Activated CD4-positive, alpha-beta T cell treated with anti-CD3 and anti-CD28 coated beads, Interleukin-2, amount 50 U/mL, for 4 hours (primary cell): ENCODE data around the gene BMF.
A peak's percentile ranks its signal among the peaks of the same experiment; 100 is the strongest.

Source experiments
- DNase-seq, 2 experiments: peaks; one replicate each; pipeline ENCODE4 v3.0.0-alpha.2; 2020

BMF gene

DNA sequence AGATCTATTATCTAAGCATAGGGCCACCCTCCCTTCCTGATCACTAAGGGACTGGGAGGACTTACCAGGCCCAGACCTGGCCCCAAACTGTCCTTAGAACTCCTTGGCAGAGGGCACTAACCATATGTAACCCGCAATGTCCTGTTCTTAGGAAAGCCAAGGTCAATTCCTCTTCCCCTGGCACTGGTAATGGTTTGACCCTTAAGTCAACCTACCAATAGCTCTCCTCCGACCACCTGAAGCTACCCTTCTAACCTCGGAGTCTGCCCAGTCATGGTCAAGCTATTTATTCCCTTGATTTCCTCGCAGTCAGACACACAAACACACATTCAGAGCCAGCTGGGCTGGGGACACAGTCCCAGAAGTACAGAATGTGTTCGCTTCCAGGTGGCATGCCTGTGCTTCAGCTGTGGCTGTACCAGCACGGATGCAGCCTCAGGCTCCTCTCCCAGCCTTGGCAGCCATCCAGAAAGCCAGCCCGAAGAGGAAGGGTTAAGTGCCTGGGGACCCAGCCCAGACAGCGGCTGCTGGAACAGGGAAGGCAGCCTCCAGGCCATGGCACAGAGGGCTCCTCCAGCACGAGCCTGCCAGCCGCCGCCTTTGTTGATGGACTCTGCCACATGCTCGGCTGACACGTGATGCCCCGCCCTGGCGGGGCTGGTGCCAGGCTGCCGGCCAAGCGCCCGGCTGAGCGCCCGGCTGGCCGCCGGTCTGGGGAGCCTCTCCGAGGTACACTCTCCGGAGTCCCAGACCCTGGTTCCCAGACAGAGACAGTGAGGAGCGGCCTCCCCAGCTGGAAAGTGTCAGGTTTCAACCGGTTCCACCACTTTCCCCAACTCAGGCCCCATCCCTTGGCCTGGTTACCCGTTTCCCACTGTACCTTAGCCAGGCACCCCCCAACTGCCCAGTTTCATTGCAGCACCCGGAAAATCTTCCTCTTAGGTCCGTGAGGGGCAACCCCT, 5.5 kb downstream of the BMF start:
- DNase-seq = no peak

DNA sequence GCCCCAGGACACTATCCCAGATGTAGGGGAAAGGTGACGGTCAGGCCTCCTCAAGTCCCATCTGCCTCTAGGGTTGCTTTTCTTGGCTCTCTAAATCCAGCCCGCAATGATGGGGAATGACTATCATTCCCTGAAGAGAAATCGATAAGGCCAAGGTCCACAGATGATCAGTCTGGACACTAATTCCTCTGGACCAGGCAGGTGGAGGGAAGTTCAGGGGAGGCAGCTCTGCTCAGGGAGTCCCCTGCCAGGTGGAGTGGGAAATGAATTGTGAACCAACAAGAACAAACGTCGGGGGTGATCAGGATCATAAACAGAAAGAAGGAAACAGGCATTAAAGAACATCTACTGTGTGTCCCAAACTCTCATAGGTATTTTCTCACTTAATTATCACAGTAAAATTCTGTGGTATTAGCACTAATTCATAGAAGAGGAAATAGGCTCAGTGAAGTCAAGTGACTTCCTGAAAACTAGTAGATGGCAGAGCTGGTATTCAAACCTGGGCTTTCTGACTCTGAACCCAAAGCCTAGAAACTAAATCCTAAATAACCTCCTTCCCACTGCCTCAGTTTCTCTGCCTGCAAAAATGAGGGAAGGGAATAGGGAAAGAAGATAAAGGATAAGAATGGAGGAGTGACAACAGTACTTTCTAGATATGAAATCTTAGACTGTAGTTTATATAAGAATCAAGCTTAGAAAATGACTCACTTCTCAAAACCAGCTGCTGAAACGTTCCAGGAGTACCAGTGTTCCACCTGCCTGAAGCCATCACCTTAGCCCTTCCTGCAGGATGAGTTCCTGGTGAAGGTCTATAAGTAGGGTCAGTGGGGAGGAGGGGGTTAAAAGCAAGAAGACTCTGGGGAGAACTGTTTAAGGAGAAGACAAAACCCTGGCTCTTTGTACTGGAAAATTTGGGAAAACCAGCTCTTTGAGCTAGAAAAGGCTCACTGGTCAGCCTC, 7.5 kb downstream of the BMF start:
- DNase-seq = no peak

DNA sequence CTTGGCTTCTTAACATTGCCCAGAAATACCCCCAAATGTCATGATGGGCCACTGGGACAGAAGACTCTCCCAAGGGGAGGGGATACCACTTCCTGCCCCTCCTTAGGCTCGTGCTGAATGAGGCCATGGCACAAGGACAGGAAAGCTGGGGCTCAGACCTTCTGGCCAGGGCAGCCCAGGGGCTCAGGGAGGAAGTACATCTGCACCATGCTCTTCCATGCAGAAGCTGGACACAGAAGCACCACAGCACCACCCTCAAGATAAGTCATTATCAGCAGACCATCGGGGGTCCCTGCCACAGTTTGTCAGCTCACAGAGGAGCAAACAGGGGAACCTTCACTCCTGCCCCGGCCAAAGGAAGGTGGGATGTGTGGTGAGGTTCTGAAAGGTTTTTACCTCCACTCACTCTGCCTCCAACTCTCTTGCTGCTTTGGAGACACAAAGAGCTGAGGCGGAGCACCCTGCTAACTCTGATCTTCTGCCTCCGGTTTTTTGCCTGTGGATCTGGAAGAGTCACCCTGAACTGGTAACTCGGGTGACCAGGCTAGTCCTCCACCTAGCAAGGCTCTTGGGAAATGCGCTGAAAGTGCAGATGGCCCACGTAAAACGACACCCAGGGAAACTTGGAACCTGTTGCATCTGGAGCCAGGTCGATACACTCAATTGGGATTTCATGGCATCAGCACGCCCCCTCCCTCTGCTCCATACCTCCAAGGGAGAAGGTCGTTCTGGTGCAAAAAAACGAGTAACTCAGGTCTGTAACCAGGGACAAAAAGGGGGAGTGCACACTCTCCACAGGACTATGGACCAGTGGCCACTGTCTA, 8.3 kb downstream of the BMF start:
- no peak for DNase-seq

DNA sequence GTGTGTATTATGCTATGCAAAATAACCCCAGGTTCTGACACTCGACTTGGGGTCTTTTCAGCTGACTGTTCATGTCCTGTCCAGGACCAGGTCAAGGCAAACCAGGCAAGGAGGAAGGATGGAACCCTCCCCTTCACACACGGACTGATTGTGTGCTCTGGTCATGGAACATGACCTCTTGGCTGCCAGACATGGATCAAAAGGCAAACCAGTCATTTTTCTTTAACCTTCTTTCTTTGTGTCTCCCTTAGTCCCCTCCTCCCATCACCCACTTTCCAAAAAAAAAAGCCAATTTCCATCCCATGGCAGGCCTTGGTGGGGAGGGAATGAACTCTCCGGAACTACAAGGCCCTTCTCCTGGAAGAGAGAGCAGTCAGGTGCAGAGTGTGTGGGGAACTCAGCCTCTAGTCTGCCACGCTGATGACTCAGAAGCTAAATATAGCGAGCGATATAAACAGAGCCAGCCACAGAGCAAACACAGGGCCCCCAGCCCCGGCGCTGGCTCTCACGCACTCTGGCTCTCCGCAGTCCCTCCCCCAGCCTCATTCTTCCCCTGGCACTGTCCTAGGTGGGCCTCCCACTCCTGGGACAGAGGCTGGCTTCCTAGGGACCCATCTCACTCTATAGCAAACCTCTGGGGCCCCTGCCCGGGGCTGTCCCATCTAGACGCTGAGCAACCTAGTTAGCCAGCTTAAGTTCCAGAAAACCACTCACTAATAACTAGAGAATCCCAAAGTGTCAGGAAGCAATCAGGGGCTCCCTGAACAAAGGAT, 10.0 kb downstream of the BMF start:
- DNase-seq = peak; percentile 36 to 53

DNA sequence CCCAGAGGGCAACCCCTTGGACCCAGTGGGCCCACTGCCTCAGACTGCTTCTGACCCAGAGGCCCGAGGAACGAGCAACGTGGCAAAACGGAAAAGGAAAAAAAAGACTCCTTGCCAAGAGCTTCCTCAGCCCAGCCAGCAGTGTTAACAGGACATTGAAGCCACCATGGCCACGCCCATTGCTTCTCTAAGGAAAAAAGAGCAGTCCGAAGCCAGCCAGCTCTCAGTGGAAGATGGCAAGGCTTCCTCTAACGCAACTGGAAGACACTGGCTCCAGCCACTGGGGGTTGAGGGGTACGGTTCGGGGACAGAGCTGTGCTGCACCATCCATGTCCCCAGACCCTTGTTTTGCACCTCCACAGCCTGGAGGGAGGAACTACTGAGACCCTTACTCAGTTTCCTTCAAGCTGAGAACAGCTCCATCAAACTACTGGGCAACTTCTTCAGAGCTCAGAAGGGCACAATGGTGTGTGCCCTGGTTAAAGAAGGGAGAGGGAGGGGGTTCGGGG, 10.7 kb downstream of the BMF start:
- no peak for DNase-seq

DNA sequence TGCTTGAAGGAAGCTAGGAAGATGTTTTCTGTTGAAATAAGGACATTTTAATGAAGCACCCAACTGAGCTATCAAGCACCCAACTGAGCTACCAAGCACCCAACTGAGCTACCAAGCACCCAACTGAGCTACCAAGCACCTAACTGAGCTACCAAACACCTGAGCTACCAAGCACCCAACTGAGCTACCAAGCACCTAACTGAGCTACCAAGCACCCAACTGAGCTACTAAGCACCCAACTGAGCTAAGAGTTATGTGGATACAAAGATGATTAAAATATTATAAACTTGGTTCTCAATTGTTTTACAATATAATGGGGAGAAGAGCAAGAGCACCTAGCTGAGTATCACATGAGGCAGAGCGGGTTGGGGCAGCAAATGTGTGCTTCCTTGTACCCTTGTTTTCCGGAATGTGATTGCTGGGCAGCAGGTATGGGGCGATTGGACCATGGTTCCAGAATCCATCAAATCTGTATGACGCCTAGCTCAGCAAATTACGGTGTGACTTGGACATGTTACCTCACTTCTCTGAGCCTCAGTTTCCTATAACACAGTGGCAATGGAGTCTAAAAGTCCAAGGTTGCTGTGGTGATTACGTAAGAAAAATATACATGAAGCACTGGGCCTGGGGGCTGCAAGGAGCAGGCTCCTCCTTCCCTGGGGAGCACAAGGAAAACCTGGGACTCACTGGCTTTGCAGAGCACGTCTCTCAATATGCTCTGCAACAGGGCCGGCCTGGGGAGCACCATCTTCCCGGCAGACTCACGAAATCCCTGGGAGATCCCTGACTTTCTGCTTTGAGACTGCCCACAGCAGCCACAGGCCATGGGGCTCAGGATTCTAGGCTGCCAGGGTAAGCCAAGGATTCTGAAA, 11.3 kb downstream of the BMF start:
- DNase-seq = no peak

DNA sequence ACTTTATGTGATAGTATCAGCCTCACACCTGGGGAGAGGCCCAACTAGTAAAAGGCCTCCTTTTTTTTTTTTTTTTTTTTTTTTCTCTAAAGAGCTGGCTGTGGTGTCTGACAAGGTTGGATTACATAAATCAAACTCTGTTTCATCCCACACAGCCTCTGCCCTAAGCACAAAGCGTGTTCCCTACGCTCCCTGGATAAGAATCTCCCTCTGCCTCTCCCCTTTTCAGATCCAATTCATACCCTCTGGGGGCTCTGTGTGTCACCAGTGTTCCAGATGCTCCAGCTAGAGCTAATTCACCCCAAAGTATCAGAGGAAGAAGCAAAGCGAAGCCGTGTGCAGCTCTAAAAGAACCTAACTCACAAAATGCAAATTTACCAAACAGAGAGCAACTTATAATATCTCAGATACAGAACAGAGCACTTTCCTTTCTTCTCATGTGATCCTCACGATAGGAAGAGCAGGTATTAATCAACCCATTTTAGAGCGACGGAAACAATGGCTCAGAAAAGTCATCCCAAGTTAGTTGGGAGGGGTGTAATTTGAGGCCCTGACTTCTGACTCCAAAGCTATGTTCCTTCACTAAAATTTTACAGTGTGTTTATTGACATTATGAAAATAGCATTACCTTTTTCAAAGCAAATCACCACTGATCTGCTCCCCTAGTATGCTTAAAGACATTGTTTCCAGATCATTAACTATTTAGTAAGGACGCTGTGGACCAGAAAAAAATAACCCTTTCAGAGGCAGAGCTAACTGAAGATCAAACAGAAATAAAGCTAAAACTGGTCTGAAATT, 12.4 kb downstream of the BMF start:
- no peak for DNase-seq

DNA sequence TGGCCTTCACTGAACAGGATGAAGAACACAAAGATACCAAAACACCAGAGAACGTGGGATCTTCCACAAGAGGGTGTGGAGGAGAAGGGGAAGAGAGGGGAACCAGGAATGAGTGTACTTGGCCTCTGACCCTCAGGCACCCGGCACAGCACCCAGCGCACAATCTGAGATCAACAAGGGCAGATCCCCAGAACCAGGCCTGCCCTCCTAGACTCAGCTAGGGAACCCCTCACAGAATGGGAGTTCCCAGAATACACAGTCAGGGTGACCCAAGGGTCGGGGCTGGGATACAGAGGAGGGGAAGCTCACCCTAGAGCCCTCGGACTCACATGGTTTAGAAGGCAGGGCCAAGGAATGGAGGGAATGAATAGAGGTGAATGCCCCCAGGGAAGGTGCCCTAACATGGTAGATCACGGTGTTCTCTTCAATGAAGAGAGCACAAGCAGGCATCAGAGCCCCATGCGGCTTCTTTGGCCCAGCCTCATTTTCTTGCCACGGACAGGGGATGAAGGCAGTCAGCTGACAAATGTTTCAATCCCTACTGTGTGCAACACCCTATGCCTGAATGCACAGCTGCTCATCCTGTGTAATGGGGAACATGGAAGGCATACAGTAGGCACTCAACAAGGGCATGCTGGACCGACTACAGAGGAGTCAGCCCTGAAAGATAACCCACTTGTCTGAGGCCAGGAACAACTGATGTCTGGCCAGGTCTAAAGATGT, 13.1 kb downstream of the BMF start:
- no peak for DNase-seq

DNA sequence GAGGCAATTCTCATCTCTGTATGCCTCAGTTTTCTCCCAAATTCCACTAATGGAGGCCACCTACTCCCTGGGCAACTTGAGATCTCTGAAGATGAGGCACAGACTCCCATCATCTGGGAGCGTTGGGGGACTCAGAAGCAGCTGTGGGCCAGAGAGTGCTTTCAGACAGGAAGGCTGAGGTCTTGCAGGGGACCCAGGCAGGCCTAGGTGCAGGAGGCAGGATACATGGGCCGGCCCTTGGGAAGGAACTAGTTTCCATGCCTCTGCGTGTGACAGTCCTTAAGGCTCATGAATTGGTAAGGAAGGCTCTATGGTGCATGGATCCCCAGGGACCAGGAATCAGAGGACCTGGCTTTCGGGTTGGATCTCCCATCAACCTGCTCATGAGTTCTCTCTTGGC, 14.5 kb downstream of the BMF start:
- no peak for DNase-seq

DNA sequence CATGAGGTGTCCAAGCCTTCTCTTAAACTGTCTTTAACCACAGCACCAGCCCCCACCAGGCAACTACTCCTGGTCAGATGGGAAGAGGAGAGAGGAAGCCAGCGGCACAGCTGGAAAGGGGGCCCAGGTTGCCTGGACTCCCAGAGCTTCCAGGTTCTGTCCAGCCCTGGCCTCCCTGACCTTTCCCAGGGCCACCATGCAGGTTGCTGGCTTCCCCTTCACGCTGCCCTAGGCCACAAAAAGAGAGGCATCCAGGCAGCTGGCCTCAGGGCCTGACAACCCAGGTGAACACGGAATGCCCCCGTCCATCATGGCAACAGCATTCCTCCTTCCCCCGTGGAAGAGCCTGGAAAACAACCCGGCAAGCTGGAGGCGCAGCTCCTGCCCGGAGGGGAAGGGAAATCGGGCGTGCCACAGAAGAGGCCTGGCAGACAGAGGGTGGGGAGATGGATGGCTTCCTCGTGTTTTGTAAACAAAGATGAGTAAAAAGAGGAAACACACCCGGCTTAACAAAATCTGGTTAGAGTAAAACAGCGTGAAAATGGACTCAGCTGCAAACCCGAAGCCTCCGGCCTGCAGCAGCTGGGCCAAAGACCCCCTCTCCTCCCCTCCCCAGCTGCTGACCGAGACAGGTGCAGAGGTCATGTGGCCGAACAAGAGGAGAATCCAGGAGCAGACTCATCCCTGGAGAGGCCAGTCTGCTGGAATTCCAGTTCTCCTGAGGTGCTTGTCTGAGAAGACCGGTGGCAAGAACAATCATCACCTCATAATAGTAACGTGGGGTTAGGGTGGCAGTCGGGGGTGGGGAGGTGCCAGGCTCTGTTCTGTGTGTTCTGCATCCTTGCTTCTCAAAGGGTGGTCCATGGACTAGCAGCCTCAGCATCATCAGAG, 15.5 kb downstream of the BMF start:
- no peak for DNase-seq

DNA sequence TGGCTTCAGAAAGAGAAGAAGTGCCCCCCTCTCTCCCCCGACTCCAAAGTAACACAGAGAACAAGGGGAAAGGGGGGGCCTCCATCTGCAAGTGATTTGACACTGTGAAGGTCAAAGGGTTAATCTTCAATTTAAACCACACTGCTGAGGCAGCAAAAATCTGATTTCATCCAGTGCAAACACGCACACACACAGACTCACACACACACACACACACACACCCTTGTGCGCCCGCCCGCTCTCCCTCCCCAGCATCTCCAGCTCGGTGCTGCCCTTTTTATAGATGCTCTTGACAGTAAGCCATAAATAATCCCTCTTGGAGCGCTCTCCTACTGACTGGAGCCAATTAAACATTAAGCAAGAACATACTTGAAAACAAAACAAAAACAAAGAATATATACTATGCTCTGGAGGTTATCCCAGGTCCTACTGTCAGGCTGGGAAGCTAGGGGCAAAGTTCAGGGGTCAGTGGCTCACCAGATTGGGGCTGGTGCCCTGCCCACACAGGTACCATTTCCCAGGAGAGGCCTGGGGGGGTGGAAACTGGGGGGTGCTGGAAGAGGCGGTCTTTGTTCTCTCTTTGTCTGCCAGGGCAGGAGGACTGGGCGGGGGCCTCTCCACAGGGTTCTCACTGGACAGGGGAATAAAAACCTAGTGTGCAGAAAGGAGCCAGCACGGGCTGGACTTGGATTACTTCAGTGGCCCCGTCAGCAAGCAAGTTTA, 16.3 kb downstream of the BMF start:
- DNase-seq = no peak

DNA sequence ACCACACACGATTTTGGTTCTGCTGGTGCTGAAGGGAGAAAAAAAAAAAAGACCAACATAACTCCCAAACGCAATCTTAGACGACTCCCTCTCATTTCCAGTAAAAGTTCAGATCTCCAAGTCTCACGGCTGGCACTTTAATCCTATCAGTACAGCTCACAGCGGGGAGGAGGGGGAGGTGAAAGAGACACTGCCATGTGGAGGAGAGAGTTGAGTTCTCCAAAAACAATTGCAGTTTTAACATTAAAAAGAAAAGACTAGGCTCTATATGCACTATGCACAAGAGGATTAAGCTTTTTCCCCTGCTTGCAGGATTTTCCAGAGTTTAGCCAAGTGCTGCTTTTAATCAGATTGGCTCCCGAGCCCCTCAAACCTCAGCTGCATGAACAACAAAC, 16.8 kb downstream of the BMF start:
- DNase-seq = no peak

DNA sequence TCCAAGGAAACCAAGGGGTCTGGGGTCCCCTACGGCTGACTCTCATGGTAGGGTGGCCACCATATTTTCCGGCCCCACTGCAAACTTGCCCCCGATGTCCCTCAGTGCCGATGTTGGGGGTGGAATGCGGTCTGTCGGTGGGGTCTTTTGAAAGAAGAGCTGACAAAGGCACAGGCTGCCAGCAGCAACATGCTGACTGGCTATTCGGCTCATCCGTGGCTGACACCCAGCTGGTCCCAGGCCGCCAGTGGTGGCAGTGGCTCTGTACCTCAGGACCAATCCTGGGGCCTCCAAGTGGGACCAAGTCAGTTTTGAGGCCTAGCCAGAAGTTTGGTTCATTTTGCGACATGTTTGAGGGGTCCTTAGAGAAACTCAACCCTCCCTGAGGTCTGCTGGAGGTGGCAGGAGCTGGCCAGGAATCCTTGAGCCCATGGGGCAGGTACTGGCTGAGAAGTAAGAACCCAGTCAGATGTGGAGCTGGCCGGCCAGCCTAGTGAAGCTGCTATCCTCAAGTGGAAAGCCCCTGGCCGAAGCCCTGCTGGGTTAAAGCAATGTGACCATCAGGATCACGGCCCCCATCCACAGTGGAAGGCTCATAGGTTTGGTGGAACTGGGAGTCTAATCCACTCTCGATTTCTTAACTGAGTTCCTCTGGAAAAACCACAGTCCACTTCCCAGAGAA, 17.8 kb downstream of the BMF start:
- DNase-seq = no peak

DNA sequence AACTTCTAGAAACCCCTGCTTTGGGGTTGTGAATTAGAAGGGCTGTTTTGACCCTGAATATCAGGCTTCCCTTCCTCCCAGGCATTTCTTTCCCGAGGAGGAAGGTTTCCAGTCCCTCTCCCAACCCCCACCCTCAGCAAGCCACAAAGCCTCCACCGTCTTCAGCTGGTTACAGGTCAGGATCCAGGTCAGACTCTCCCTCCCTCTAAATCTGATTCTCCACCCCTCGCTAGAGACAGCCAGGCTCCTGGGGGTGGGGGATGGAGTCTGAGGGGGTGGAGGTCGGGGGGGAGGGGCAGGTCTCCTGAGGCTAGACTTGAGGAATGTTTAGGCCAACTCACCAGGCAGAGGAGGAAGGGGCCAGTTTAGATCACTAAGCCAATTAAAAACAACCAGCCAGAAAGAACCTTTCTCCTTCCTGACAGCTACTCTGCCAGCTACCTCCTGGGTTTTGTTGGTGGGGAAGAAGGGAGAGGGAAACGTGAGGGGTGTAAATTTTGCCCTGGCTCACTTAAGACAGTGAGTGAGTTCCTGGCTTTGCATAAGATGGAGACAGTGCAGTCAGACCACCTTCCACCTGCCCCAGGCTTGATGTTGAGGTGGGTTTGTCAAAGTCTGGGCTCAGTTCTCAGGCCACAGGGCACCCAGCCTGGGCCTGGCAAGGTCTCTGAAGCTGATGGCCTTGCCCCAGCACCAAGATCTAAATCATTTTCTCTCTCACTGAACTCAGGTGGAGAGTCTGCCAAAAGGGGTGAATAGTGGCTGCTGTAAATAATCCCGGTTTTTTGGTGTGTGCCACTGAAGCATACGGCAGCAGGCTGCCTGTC, 19.5 kb downstream of the BMF start:
- DNase-seq = no peak

DNA sequence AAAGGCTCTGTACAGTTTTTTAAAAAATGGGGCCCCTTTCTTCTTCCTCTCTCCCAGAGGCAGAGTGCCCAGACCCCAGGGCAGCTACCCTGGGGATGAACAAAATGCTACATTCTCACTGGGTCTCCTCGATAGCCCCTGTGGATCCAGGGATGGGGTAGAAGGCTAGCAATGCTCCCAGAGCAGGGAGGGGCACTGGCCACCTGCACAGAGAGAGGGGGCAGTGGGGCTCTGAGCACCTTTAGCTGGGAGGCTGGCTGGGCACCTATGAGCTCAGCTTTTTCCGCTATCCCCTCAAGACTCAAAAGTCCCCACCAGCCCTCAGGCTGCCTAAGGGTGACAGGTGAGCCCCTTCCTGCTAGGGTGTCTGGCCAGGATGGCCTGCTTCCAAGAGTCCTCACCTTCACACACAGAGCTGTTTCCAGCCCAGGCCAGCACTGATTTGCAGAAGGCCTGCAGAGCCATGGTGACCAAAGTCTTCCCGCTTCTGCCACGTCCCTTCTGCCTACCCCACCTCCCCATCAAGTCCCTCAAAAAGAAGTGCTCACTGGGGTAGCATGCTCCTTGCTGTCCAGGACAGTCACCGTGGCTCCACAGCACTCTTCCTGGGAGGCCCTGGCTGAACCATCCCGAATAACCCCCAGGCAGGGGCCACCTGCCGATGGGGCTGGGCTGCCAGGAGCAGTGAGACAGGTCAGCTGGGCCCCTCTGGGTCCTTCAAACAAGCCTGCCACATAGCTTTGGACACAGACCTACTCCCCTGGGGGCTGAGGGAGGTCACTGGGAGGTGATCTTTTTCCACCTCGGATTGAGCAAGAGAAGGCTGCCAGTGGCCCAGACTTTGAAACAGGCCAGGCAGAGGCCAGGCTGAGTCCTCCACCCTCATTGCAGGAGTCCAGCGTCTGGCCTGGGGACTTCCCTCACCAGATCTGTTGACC, 20.4 kb downstream of the BMF start:
- DNase-seq = no peak
